GM21526 (cell line): Measurements from ENCODE around the gene BRINP1.

Experiments used
- ATAC-seq: cut with Tn5 transposase; IDR thresholded peaks from one replicate; pipeline ENCODE4 v1.9.1; 2021; ENCODE audit warnings: moderate library complexity; ENCODE audit not compliant: unreplicated experiment, low FRiP score

Gene BRINP1

DNA sequence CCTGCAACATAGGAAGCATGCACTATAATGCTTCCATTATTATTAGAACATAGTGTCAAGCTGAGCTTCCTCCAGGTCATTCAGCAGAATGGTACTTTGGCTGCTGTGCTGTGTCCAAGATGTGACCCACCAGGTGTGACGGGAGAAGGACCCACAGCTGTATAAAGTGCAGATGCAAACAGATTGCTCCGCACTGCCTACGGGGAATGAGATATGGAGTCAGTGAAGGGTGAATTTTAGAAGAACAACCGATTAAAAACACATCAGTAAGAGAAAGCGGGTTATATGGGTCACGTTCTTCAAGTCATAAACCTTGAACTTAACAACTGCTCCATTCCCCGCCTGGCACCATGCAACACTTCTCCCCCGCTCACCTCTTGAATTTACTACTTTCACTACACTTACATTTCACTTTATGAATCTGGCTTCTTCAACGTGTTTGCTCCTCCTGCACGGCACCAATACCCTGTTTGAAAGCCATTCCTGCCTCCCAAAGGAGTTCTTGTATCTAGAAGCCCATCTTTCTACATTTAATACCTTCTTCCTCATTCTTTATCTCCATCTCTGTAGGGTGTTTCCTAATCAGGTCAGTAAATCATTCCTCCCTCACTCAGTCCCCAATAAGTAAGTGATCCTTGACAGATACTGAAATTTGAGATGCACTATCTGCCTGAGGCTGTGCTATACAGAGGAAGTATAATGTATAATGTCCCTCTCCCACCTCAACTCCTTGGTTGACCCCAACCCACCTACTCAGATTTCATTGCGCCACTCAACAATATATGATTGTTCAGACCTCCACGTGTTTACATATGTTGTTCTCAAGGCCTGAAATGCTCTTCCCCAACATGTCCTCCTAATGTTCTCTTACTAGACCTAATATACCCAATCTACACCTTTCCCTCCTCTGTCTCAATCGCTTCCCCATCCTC, 25.9 kb downstream of the BRINP1 start:
- no peak for ATAC-seq

DNA sequence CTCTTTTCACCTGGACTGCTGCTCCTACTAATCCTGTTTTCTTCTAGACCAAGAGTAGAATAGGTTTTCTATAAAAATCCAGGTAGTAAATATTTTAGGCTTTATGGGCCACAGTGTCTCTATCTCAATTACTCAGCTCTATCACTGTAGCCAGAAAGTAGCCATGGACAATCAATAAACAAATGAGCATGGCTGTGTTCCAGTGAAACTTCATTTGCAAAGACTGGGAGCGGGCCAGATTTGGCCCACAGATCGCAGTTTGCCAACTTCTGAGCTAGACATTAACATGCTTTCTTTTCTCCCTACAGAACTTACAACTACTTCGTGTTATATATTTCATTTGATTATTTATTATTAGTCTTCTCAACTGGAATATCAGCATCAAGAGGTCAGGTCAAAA, 30.2 kb downstream of the BRINP1 start:
- ATAC-seq = no peak

DNA sequence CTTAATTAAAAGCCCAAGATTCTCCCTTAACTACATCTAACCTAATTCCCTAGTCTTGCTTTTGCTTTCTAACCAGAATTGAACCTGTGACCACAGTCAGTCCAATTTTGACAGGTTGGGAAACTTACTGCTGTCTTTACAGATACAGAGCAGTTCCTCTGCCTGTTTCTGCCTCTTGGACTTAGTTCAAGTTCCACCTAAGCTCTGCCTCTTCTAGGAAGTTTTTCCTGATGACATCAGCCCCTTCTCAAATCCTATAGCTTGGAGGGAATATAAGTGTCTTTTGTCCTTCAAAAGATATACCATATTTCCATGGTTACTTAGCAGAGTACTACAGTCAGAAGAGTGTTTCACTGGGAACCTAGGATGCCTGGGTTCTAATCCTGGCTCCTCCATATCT, 31.7 kb downstream of the BRINP1 start:
- ATAC-seq = no peak

DNA sequence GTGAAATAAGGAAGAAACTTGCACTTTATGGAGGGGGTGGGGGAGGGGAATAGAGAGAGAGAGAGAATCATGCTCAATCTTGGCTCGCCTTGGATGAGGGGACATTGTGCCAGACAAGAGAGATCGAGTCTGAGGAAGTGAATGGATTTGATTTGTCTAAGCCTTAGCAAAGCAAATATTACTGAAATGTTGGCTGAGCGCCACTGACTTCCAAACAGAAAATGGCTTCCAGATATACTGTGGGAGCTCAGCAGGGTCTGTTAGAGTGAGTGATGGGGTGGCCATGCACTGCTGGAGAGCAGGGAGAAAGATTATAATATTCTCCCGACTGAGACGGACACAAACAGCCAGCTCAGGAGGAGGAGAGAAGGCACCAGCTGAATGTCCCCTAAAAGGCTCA, 34.5 kb downstream of the BRINP1 start:
- no peak for ATAC-seq

DNA sequence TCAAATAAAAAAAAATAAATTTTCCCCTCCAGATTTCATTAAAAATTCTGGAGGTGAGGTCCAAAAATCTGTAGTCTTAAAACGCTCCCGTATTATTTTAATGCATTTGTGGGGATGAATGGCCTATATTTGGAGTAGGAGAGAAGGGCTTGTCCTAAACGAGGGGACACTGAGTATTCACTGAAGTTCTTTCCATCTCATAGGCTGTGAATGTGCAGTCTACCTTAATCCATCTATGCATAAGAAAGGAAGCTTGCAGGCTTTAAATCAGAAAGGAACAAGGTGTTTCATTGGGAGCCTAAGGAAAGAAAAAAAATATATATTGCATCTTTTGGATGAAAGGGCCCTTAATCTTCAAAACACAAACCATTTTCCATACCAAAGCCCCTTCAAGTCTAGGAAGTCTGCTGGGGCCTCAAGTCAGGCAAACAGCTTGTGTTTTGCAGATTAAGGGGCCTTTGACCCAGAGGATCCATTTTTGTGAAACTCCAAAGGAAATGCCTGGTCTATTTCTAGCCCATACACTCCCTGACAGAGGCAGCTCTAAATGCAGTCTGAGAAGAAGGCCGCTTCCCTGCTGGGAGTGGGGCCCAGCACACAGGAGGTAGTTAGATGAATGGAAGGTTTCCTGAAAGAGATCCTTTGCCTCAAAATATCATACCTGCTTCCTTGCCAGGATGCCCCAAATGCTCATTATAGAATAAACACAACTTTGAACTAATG, 35.6 kb downstream of the BRINP1 start:
- no peak for ATAC-seq

DNA sequence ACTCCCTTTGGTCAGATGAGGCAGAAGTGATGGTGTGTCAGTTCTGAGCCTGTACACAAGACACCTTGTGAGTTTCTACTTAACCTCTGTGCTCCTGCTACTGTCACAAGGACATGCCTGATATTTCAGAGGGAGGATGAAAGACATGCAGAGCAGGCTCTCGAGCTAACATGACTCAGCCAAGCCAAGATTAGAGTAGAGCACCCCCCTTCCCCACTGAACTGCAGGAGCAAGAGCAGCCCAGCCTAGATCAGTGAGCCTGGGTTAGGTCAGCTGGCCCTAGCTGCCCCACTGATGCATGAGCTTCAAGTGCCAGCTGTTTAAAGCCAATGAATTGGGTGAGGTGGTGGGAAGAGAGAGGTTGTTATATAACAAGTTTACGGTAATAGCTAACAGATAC, 36.7 kb downstream of the BRINP1 start:
- ATAC-seq = no peak

DNA sequence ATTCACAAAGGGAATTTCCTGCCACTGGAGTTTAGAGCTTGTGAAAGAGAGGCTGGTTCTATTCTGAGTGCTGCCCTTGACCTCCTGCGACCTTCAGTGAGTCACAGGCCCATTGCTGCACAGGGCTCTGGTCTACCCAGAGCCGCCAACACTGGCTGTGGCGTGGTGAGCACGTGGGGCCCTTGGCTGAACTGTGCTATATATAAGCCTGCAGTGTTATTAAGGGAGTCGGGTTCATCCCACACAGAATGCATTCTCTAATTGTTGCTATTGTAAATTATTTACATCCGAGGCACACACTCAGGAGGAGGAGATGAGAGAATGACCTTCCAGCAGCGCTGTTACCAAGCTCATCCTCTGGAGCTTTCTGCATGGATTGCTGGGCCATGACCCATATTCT, 47.1 kb downstream of the BRINP1 start:
- no peak for ATAC-seq

DNA sequence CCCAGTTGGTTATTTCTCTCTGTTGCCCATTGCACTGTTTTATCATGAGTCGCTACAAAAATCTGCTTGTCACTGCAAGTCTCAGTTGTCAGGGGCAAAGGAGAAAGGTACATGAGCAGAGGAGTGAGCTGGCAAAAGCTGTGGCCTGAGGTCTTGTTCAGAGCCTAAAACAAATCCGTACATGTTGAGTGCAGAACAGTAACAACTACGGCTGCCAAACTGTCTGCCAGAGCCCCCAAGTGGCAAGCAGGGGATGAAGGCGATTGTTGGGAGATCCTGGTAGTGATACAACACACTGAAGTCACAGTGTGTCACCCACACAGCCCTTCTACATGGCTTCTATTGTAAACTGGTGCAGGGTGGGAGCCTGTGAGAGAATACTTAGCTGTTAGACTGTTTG, 50.9 kb downstream of the BRINP1 start:
- ATAC-seq = no peak

DNA sequence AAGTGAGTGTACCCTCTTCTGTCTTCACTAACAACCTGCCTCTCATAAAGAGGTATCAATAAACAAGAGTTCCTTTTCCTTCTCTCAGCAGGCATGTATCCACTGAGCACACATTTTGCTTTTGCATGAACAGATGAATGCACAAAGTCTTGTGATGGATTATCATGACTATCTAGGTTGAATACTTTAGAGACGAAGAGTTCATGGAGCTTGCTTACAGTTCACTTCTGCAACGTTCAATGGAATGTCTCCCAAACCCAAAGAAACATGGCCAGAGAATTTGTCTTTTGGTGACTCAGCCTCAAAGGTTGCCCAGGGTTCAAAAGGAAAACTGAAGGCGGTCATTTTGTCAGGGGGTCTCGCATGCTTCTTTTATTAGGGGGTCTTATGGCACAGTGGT, 55.4 kb downstream of the BRINP1 start:
- no peak for ATAC-seq

DNA sequence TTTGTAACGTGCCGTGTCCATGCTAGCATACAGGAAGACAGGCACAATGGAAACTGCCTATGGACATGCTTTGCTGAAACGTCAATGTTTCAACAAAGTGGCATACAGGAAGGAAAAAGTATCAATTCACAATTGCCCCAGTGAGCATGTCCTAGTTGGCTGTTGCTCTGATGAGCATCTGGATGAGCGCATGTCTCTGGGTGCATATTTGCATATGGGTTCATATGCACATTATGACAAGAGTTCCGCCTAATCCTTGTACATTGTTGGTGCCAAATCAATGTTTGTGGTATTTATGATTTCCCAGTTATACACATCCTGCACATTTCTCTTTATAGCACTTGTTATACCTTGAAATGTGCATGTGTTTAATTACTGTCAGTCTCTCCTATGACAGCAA, 58.5 kb downstream of the BRINP1 start:
- ATAC-seq = no peak

DNA sequence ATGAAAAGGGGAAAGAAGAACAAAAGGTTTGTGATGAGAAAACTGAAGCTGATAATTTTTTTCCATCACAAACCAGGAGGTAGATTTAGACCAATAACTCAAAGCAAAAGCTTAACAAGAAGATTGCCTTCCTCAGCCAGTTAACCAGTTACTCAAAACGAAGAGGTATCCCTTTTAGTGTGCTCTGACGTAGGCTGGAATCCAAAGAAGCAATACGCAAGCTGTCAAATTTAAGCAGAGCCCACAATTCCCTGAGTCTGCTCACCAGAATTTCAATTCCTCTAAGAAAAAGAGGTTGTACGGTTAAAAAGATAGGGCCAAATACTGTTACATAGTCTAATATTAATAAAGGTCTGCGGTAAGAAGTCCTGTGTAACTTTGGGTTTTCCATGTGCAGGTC, 61.8 kb downstream of the BRINP1 start:
- no peak for ATAC-seq

DNA sequence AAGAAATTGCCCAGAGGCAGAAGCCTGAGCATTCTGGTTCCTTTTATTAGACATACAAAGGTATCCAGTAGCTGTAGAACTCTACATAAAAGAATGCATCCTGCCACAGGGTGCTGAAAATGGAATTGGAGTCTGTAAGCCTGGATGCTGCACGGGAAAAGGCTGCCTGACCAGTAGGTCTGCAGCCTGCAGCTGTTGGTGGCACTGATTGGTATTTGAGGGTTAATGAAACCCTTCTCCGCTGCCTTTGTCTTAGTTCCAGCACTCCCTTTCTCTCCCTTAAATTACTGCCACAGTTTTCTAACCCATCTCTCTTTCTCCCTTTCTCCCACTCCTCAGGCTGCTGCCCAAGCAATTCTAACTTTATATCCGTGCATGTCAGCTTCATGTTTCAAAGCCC, 64.7 kb downstream of the BRINP1 start:
- ATAC-seq = no peak

DNA sequence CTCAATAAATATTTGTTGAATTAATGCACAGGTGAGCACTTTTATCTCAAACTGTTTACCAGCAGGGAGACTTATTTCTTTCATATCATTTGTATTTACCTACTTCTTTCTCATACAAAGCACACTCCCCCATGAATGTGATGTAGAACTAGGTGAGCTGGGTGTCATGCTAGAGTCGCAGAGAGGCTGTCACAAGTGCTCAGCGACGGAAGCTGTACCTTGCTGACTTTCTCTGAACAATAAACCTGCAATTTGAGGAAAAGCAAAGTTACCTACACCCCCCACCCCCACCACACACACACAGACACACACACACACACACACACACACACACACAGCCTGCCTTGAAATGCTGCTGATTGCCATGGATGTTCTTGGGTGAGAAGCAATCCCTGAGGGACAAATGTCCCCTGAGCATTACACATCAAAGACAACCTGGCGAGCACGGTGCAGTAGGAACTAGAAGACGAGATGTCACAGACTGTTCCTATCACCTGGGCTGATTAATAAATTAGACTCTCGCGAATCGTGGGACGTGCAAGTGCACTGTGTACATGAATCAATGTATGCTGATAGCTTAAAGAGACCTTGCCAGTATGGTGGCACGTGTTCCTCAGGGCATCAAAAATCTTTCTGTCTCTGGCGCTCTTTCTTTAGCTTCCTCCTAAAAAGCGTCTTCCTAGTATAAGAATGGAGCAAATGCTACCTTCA, 66.1 kb downstream of the BRINP1 start:
- ATAC-seq = no peak

DNA sequence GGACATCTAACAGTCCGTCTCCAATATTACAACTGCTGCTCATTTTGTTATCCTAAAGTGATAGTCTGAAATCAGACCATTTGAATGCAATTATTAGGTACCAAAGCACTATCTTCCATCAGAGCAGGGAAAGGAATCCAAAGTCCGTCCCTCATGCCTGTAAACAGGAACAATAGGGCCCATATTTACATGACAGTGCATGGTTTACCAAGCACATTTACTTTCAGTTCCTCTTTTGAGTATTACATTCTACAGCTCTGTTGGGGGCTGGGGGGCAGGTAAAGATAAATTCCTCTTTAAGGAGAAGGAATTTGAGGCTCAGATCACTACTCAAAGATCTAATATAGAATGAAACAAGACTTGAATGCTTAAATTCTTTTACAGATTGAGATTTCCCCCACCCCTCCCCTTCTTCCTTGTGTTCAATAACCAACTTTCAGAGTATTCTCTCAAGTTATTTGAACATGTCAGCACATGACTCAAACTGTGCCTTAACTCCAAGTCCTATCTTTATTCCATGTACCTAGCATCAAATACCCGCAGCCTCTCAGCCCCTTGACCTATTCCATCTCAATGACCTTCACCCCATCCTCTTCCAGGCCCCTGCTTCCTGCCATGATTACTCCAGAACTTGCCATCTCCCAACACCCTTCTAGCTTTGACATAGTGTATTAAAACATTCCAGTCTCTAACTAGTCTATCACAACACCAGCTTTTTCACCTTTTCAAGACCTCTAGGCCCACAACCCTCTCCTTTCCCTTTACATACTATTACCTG, 71.0 kb downstream of the BRINP1 start:
- ATAC-seq = peak; percentile 91

DNA sequence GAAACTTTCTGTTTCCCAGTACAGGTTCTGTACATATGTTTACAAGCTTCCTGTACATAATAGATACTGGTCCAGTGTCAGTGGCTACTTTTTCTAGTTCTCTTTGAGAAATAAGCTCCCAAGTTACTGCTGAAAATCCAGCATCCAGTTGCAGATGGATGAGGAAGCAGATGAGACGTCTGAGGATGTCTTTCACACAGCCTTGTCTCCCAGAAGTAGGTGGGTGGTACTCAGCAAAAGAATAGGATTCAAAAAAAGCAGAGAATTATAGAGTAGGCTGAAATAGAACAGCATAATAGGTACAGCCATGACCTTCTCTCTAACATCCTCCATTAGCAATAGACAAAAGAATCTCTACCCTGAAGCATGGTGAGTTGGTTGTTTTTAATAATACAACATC, 77.7 kb downstream of the BRINP1 start:
- no peak for ATAC-seq

DNA sequence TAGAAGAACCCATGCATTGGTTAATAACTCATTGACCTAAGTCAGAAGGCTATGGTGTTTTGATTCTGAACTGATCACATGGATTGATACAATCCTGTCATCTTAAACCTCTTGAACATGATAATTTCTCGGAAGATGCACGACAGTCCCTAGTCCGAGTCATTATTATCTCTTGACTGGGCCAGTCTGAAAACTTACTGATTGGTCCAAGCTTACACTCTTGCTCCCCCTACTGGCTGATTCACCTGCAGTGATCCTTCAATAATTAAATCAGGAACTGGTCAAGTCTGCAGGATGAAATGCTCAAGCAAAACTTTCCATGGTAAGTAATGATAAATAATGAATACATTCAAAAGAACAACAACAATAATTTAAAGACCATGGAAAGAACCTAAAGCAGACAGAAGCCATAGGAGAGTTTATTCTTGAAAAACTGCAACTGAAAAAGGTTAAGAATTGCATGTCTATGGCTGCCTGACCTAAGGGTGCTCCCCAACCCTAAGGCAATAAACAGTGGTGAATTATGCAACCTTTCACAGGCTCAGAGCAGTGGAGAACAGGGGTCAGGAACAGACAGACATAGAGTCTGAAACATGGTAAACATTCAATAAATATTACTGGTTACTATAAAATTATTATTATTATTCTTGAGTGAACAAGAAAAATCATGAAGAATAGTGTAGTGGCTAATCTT, 79.3 kb downstream of the BRINP1 start:
- ATAC-seq = peak; percentile 84

DNA sequence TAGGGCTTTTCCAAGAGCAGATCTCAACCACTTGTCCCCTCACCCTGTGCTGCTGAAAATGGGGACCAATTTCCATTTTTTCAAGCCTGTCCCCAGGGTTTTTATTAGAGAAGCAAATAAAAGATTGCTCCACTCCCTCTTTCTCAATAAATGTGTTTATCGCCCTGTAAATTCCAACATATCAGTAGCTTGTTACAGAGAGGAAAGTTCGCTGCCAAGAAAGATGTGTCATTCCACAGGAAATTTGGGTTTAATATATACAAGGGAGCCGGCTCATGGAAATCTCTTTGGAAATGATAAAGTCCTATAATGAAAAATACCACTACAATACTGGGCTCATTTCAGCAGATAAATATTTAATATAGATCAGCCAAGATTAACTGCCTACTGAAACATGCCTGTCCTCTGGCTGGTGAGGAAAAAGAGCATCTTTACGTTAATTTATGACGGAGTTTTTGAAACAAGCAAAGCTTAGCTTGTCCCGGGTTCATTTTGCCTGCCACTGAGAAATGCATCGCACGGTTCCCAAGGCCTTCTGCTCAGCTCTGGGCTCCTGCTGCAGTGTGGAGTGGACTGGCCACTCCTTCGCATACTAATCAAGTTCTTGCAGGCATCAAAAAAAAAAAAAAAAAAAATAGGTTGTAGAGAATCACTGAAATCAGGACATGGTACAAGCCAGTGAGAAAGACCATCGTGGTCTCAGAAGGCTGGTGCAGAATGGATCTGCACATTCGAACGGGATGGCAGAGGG, 84.5 kb downstream of the BRINP1 start:
- no peak for ATAC-seq

DNA sequence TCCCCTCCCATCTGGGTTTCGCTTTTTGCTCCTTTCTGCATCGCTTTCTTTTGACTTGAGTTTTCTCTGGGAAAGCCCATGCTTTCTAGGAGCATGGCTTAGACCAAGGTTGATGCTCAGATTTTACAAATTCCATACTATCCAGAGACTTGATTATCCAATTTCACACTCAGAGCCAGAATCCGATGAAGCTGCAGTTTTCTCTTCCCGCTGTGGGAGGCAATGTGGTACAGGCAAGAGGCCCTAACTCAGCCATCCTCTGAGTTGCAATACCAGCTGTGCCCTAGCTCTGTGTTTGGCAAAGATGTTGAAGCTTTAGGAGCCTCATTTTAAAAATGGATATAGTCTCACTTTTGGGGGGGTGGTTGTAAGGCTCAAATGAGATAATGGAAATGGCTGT, 85.1 kb downstream of the BRINP1 start:
- ATAC-seq = no peak

DNA sequence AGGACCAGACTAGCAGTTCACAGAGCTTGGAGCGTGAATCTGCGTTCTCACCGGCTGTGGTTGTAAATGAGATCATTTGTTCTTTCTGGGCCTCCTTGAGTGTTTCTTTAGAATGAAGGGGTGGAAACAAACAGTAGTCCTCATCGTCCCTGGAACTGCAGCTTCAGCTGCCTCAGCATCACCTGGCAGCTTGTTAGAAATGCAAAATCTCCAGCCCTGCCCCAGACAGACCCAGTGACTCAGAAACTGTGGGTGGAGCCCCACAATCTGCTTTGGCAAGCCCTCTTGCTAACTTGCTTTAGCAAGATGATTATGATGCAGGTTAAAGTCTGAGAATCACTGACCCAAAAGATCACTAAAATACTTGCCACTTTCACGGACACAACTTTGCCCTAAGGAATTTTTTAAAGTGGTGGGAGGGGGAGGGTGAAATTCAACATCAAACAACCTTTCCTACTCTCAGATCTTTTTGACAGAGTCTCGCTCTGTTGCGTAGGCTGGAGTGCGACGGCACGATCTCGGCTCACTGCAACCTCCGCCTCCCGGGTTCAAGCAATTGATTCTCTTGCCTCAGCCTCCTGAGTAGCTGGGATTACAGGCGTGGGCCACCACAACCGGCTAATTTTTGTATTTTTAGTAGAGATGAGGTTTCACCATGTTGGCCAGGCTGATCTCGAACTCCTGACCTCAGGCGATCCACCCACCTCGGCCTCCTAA, 86.0 kb downstream of the BRINP1 start:
- no peak for ATAC-seq
